ENCODE results near the gene HOMER2.
A peak's percentile ranks its signal among the peaks of the same experiment; 100 is the strongest.

HOMER2 gene

GRCh38 chr15:82862886-82863285 lies 89.6 kb downstream of the HOMER2 start:
- no peak for DNase-seq (ENCODE audit: low read depth, low spot score)

- no peak for DNase-seq (ENCODE audit: low read depth, low spot score)
Observed at GRCh38 chr15:82858932-82859331, 93.6 kb downstream of the HOMER2 start.

GRCh38 chr15:82856397-82857170 lies 95.9 kb downstream of the HOMER2 start:
- no peak for DNase-seq (ENCODE audit: low read depth, low spot score)

GRCh38 chr15:82855286-82856100 lies 97.0 kb downstream of the HOMER2 start:
- DNase-seq (ENCODE audit: low read depth, low spot score): no peak

GRCh38 chr15:82854554-82854953 lies 98.0 kb downstream of the HOMER2 start:
- DNase-seq (ENCODE audit: low read depth, low spot score): no peak

GRCh38 chr15:82852941-82853561 lies 99.5 kb downstream of the HOMER2 start:
- DNase-seq (ENCODE audit: low read depth, low spot score): no peak

GRCh38 chr15:82851981-82852511 lies 100.5 kb downstream of the HOMER2 start:
- DNase-seq (ENCODE audit: low read depth, low spot score): no peak

GRCh38 chr15:82851306-82851850 lies 101.1 kb downstream of the HOMER2 start:
- no peak for DNase-seq (ENCODE audit: low read depth, low spot score)

- no peak for DNase-seq (ENCODE audit: low read depth, low spot score)
Observed at GRCh38 chr15:82850731-82851130, 101.8 kb downstream of the HOMER2 start.

- DNase-seq (ENCODE audit: low read depth, low spot score): peak; percentile 10
Observed at GRCh38 chr15:82849556-82850512, 102.7 kb downstream of the HOMER2 start.

GRCh38 chr15:82848241-82848993 lies 104.1 kb downstream of the HOMER2 start:
- no peak for DNase-seq (ENCODE audit: low read depth, low spot score)

- no peak for DNase-seq (ENCODE audit: low read depth, low spot score)
Observed at GRCh38 chr15:82847703-82848102, 104.8 kb downstream of the HOMER2 start.

GRCh38 chr15:82846621-82847020 lies 105.9 kb downstream of the HOMER2 start:
- no peak for DNase-seq (ENCODE audit: low read depth, low spot score)

GRCh38 chr15:82845686-82846085 lies 106.8 kb downstream of the HOMER2 start:
- no peak for DNase-seq (ENCODE audit: low read depth, low spot score)

- no peak for DNase-seq (ENCODE audit: low read depth, low spot score)
Observed at GRCh38 chr15:82843566-82843965, 109.0 kb downstream of the HOMER2 start.

GRCh38 chr15:82840166-82840565 lies 112.4 kb downstream of the HOMER2 start:
- no peak for DNase-seq (ENCODE audit: low read depth, low spot score)

GRCh38 chr15:82839136-82839535 lies 113.4 kb downstream of the HOMER2 start:
- no peak for DNase-seq (ENCODE audit: low read depth, low spot score)

- no peak for DNase-seq (ENCODE audit: low read depth, low spot score)
Observed at GRCh38 chr15:82838096-82838735, 114.3 kb downstream of the HOMER2 start.

GRCh38 chr15:82835391-82835917 lies 117.1 kb downstream of the HOMER2 start:
- no peak for DNase-seq (ENCODE audit: low read depth, low spot score)

Data from activated naive CD8-positive, alpha-beta T cell treated with anti-CD3 and anti-CD28 coated beads, Interleukin-2, amount 50 U/mL, for 16 hours (primary cell).